GM19452 (cell line): ENCODE measurements around the gene ADGRA1.

ENCODE experiments used
- ATAC-seq: cut with Tn5 transposase; IDR thresholded peaks from one replicate; pipeline ENCODE4 v1.9.1; 2021; ENCODE audit not compliant: unreplicated experiment

The ADGRA1 gene

DNA sequence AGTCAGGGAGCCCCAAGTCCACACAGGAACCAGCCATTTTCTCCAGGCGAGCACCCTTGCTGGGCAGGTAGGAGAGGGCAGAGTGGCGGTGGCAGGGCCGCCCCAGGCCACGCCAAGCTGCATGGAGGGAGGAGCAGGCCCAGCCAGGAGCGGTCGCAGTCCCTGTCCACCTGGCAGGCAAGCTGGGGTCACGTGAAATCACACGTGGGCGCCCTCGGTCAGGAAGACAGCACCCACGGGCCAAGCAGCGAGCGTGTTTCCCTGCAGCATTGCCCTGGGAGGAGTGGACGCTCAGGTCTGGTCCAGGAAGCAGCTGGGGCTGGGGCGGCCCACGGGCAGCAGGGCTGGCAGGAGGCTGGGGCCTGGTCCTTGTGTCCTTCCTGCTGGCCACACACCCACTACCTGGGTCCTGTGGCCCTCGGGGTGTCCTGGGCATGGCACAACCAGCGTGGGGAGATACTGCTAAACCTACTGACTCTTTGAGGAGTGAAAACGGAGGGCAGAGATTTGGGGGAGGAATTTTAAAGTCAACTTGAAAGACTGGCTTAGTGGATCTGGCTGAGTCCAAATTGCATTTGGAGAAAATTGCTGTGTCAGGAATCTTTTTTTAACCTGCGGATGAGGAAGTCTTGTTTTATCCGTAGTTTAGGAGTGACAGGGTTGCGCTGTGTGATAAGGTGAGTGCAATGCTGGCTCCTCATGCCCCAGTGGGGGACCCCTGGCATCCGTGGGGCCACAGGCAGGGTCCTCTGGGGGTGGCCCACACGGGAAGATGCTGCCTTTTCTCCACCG, 12.2 kb upstream of the ADGRA1 start:
- ATAC-seq = no peak

DNA sequence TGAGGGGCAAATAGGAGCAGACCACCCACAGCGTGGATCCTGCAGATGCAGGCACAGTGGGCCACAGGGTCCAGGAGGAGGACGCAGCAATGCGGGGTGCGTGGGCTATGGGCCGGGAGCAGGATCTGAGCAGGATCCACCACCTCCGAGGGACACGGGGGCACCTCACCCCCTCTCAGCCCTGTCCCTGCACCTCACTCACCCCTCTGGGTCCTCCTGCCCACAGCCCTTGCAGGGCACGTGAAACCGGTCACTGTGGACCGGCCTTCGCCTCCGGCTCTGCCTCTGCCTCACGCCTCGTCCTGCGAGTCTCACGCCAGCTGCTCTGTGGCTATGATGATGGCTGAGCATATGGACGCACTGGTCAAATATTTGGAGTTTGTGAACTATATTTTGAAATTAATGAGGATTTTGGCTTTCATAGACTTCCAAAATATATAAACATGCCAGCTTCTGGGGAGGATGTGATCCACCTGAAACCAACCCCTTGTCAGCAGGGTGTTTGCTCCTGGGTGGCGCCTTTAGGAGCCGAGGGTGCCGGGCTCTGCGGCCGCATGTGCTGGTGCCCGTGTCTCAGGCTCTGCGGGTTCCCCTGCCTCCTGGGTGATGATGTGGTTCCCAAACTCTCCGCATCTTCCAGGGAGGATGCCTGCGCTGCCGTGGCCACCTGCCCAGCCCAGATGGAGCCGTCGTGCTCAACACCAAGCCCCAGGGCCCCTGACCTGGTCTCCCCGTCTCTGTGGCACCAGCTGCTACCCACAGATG, 11.3 kb upstream of the ADGRA1 start:
- no peak for ATAC-seq

DNA sequence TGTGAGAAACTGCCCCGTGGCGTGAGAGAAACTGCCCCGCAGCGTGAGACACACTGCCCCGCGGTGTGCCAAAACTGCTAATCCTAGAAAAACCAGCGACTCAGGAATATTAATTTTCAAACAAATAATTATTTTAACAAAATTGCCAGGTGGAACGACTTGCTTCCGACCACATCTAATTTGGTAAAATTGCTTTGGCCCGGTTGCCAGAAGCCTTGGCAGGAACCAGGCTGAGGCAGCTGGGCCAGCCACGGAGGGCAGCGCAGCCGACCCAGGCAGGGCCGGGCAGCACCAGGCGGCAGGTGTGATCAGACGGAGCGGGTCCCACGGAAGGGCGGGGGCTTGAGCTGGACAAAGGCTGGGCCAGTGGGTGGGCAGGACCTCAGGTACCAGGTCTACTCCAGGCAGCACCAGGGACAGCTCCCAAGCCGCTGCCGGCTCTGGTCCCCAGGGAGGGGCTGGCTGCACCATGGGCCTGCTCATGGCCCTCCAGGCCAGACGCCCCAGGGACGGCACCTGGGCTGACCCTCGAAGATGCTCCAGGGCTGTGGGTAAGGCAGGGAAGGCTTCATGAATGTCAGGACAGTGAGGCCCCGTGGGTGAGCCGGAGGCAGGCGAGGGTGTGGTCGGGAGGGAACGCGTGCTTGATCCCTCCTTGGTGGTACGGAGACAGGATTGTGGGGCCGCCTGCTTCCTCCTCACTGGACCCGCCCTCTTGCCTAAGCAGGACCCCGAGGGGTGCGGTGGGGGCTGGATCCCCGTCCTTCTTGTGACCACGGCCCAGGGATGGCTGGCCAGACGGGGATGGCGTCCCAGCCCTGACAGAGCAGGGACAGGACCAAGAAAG, 7.7 kb upstream of the ADGRA1 start:
- ATAC-seq = no peak

DNA sequence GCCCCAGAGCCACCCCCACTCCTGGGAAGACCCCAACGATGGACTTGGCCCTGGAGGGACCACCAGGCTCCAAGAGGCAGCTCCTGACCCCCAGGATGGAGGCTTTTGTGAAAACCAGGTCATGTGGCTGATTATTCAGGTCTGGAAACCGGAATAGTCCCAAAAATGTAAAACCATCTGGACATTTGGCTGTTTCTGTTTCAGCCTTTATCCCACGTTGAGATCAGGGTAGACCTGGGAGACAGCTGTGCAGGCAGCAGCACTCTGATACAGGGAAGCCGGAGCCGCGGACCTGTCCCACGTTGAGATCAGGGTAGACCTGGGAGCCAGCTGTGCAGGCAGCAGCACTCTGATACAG, 7.1 kb upstream of the ADGRA1 start:
- no peak for ATAC-seq

DNA sequence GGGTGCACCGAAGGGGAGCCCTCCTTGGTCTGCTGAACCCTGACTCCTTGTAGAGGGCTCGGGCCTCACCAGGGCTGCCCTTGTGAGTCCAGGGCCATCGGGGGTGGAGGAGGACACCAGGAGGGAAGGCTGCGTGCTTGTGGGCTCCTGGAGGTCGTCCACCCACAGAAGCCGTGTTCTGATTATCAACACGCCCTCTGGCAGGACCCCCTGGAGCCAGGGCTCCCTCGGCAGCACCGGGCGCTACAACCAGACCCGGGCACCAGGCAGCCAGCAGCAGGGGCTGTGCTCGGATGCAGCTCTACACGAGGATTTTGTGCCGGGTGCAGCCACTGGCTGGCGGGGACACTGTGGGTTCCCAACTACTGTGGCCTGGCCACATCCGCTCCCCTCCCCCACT, 6.1 kb upstream of the ADGRA1 start:
- ATAC-seq = no peak

DNA sequence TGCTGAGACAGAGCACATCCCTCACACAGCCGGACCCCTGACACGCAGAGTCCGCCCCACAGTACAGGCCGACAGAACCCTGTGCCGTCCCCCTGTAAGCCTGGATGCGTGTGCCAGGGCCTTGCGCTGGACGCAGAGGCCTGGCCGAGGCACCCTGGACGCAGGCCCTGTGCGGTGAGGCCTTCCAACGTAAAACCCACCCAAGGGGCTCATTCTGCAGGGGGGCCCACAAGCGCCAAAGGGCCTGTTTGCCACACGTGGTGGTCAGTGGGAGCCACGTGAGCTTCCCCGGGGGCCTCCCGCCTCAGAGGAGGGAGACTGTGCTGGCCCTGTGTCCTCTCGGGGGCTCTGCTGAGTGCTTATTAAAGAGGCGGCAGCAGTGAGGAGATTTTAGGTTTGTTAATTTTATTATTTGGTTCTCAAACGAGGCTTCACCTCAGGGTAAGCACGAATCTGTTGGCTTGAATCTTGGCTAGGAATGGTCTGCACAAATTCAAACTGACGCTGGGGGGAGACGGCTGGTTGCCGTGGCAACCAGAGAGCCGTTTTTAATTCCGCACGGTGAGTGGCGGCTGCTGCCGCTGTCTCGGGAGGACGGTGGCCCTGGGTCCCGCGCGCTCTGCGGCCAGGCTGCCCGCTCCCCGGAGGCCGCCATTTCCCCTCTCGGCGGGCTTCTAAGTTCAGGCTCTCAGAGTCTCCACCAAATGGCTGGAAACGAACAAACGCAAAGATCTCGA, 4.9 kb upstream of the ADGRA1 start:
- no peak for ATAC-seq

DNA sequence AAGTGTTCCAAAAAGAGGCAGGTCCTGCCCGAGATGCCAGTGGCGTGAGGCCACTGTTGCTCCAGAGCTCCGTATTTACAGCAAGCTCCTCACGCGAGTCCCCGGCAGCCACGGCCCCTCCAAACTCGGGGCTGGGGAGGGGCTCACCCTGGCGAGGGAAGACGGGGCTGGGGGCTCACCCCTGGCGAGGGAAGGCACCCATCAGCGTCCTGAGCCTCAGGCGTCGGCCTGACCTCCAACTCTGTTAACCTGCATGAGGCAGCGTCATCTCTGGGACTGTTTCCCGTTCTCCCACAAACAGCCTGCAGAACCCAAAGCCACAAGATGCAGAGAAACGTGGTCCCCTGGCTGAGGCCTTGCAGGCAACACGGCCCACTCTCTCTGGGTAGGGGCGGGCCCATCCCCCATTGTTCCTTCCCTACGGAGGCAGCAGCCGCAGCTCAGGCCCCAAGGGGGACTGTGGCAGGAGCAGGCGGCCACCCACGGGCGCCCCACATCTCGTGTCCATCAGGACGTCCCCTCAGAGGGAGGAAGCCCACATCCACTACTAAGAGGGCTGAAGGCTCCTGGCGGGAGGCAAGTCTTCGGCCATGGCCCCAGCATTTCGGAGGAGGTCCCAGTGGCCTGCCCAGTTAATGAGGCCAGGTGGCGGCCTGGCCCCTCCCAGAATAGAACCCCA, 4.2 kb upstream of the ADGRA1 start:
- ATAC-seq = no peak

DNA sequence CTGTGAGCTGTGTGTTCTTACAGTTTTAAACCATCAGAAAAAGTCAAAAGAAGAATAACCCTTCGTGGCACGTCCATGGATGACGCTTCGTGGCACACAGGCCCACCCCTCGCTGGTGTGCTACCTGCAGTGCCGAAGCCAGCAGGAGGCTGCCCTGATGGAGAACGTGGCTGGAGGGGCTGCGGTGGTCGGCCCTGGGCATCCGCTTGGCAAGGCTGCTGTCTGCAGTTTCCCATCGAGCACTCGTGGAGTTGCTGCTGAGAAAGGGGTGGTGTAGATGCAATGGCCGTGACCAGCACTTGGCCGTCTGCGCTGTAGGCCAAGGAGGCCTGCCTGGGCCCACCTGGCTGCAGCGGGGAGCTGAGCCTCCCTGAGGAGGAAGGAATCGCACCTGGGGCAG, 3.2 kb upstream of the ADGRA1 start:
- no peak for ATAC-seq

DNA sequence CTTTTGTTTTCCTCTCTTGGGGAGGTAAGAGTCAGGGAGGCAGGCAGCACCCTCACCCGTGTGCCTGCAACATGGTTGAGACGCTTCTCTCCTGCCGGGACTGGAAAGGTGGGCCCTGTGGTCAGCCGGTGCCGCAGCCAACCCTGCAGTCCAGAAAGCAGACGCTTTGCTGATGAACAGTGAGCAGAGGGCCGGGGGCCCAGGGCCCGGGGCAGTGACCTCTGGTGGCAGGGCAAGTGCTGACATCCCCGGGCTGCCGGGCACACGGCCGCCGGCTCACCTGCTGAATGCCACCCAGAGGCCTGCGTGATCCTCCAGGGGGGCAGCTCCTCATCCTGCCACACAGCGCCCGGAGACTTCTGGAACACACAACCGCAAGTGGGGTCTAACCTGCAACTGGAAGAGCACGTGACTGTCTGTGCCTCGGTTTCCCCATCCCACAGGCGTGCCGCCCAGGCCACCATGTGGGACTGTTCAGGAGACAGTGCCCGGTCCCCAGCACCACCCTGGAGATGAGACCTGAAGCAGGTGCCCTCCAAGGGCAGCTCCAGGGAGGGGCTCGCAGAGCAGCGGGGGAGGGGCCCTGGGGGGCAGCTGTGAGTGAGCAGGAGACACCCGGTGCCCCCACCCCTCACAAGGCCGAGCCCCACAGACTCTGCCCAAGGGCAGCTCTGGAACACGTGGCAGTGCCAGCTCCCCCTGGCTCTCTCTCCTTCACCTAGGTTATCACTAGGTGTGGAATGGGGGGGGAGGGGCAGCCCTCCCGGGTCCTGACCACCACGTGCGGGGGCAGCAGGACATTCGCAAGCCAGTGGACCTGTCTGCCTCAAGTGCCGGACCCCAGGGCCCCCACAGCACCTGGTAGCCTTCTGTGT, 2.2 kb upstream of the ADGRA1 start:
- ATAC-seq = no peak

DNA sequence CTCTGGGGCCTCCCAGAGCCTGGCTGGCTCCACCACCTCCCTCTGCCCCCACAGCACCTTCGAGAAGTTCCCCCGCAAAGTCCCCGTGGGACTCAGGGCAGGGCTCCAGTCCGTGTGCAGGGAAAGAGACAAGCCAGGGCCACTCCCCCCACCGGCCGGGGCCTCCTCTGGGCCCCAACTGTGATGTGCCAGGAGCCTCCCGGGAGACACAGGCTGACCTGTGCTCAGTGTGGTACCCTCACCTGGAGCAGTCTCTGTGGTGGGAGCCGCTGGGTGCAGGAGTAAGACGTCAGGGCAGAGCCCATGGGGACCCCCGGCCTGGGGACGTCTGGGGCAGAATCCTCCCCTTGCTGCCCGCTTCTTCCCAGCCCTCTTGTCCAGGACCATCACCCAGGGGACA, 1.5 kb upstream of the ADGRA1 start:
- ATAC-seq = no peak

DNA sequence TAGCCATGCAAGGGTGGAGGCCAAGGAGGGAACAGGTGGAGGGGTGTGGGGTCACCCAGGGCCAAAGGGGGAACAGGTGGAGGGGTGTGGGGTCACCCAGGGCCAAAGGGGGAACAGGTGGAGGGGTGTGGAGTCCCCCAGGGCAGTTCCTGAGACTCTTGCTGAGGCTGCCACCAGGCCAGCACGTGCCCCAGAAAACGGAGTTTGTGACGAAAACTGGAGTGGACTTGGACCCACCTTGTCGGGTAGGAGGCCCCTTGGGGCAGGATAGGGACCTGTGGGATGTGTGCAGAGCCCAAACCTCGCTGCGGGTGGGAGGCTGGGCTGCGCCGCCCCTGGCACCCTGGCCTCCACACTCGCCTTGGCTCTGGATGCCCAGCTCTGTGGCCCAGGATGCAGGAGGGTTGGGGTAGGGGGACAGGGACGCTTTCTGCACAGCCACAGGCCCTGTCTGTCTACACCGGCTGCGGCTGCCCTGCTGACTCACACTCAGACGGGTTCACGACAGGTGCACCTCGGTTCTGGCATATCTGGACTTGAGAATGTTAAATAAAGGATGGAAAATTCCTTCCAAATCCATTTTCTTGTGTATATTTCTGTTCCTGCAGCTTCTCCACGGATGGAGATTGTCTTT, 562 bp upstream of the ADGRA1 start:
- no peak for ATAC-seq

DNA sequence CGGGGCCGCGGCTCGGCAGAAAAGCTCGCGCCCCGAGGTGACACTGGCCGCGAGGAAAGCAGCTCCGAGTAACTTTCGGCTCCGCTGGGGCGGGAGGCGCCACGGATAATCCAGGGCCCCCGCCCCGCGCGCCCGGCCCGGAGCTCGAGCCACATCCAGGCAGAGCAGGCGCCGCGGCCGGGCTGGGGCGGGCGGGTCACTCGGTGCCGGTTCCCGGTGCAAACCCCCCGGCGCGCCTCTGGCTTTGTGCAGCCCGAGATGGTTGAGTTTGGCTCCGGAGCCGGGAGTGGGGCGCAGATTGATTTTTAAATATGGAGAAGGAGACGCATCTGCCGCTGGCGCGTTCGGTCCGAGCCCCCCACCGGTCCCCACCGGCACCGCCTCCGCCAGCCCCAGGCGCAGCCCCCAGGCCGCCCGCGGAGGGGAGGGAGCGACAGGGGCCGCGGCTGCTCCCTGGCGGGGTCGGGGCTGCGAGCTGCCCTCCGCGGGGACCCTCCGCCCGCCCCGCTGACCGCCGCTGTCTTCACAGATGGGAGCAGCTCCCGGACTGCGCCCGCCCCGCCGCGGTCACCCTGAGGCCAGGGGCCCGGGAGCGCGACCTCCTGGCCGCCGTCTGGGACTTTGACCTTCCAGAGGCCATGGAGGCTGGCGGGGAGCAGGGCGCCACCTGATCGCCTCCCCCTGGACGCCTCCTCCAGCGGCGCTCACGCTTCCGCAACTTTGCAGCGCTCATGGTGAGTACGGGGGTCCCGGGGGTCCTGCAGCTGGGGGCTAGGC, 643 bp downstream of the ADGRA1 start:
- ATAC-seq = no peak

DNA sequence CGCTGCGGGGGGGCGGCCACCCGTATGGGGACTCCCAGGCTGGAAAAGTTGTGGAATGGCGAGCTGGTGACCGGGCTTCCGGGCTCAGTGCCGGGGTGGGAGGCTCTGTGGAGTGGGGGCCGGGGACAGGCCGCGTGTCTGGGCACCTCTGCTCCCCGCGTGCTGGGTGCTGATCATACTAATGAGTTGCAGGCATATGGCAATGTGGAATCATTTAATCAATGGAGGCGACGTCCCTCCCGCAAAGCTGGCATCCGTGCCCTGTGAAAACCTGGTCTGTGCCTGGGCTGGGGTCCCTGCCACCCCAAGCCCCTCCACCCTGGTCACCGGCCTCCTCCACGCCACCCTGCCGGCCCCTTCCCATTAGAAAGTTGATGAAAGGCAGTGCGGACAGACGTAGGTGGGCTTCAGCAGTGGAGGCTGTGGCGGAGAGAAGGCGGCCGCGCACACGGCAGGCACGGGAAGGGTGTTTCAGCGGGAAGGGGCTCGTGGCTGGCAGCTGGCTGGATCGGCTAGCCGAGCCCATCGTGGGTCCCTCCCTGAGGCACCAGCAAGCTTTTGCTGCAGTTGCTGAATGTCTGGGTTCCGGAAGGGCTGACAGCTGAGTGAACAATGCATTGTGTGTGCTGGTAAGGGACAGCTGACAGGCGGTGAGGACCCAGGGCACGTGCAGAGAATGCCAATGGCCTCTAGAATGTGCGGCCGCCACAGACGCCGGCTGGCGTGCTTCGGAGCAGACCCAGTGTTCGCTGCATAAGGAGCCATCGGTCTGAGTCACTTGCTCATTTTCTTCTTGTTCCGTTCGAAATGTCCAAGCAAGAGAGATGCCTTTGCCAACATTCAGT, 1.5 kb downstream of the ADGRA1 start:
- ATAC-seq = no peak

DNA sequence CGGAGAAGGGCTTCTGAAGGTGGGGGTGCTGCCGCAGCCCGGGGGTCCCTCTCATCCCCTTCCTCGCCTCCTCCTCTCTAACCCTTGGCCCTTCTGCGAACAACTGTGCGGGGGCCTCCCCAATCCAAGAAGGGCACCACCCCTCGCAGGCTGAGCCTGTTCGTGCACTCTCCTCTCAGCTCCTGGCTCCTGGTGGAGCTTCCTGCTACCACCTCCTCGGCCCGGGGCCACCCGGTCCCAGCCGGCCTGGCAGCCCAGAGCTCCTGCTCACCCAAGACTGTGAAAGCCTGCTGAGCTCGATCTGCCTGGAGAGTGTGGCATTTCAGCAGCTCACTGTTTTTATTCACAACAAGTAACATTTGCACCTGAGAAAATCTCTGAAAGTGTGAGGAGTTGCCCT, 2.4 kb downstream of the ADGRA1 start:
- ATAC-seq = no peak

DNA sequence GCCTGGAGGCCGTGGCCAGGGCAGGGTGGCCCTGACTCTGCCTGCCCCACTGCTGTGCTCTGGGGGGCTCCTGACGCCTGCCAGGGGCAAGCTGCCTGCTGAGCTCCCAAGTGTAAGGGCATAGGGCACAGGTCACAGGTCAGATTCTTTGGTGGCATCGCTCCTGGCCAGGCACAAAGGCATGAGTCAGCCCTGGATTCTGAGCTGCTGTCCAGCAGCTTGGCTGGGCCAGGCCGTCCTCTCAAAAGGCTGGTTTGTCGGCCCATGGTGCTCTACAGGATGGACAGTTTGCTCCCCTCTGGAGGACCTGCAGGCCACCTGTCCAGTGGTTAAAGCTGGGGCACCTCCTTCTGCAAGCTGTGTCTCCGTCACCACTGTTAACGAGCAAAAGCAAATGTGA, 2.9 kb downstream of the ADGRA1 start:
- no peak for ATAC-seq

DNA sequence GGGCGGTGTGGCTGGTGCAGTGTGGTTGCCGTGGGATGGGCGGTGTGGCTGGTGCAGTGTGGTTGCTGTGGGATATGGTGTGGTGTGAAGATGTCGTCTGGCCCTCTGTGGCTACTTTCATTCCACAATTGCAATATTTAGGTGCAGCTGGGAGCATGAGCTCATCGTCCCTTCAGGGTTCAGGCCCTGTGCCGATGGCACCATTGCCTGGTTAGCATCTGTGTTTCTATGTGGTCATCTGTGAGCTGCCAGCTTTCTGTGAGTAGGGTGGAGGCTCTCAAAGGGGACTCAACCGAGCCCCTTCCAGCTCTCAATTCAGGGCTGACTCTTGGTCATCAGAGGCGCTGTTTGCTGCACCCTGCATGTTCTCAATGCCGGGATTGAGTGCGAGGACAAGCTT, 3.6 kb downstream of the ADGRA1 start:
- no peak for ATAC-seq

DNA sequence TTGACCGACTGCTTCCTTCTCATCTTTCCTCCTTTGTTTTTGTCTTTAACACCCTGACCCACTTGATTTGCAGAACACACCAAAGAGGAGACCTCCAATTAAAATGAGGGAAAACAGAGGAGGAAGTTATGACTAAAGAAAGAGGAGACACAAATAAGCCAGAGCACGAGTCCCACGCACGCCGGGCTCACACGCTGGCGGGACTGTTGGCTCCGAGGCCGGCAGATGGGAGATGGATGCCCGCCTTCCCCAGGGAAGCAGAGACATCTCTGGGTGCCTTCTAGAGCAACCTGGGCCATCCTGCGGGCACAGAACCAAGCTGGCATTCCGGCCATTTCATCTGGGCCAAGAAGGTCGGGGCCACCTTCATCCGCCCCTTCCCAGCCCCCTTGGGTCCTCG, 5.6 kb downstream of the ADGRA1 start:
- no peak for ATAC-seq
